Measurements from ENCODE around the gene RNF220. TPM values are rescaled to one million over a fixed set of nuclear protein-coding genes. Genes with fewer than 3 reads are reported as not detected.

RNF220 gene
- total RNA-seq, 2 donors from 2014 or later = 84.8 to 95.2 TPM

- ATAC-seq (no peak), DNase-seq (no peak)
- Mint-ChIP-seq H3K27me3 (peaks cover 39% of the 10 kb centered on the region), H3K4me1 (peaks cover 8% of the 10 kb centered on the region), H3K4me3 (no peak overlapping the region), H3K27ac (no peak overlapping the region), H3K36me3 (ENCODE audit: low read depth) (peaks cover 2% of the 10 kb centered on the region)
- H3K9me3 ChIP-seq (ENCODE audit: control insufficient read depth, low read length, poor library complexity, severe bottlenecking) = no peaks in the 10 kb centered on the region
Measured at GRCh38 chr1:44575396-44575795, 170.3 kb downstream of the RNF220 start.

GRCh38 chr1:44576456-44577150 is 171.5 kb downstream of the RNF220 start:
- no peak for DNase-seq
- H3K27me3 Mint-ChIP-seq = peaks cover 51% of the 10 kb centered on the region
- H3K4me3 Mint-ChIP-seq = no peak overlapping the region
- H3K4me1 Mint-ChIP-seq = peaks cover 8% of the 10 kb centered on the region
- peak overlapping the region; percentile 56 for H3K27ac Mint-ChIP-seq
- no peak for ATAC-seq
- peaks cover 2% of the 10 kb centered on the region for H3K36me3 Mint-ChIP-seq (ENCODE audit: low read depth)
- H3K9me3 ChIP-seq (ENCODE audit: control insufficient read depth, low read length, poor library complexity, severe bottlenecking) = no peaks in the 10 kb centered on the region

- H3K4me3 Mint-ChIP-seq = no peak overlapping the region
- H3K4me1 Mint-ChIP-seq = peaks cover 2% of the 10 kb centered on the region
- DNase-seq (no peak), ATAC-seq (no peak)
- H3K27me3 Mint-ChIP-seq = peaks cover 43% of the 10 kb centered on the region
- H3K27ac Mint-ChIP-seq = no peak overlapping the region
- H3K36me3 Mint-ChIP-seq (ENCODE audit: low read depth) = peaks cover 2% of the 10 kb centered on the region
- H3K9me3 ChIP-seq (ENCODE audit: control insufficient read depth, low read length, poor library complexity, severe bottlenecking) = no peaks in the 10 kb centered on the region
Measured at GRCh38 chr1:44581205-44581604, 176.2 kb downstream of the RNF220 start.

GRCh38 chr1:44584167-44584566 is 179.1 kb downstream of the RNF220 start:
- Mint-ChIP-seq H3K4me1 (no peaks in the 10 kb centered on the region), H3K27ac (no peak overlapping the region), H3K27me3 (peaks cover 28% of the 10 kb centered on the region), H3K36me3 (ENCODE audit: low read depth) (no peaks in the 10 kb centered on the region), H3K4me3 (no peak overlapping the region)
- no peak for ATAC-seq
- no peak for DNase-seq
- no peaks in the 10 kb centered on the region for H3K9me3 ChIP-seq (ENCODE audit: control insufficient read depth, low read length, poor library complexity, severe bottlenecking)

- DNase-seq = no peak
- Mint-ChIP-seq H3K4me3 (no peak overlapping the region), H3K27ac (no peak overlapping the region), H3K27me3 (peaks cover 30% of the 10 kb centered on the region), H3K4me1 (no peaks in the 10 kb centered on the region), H3K36me3 (ENCODE audit: low read depth) (no peaks in the 10 kb centered on the region)
- ATAC-seq = no peak
- H3K9me3 ChIP-seq (ENCODE audit: control insufficient read depth, low read length, poor library complexity, severe bottlenecking) = no peaks in the 10 kb centered on the region
Measured at GRCh38 chr1:44585315-44585920, 180.4 kb downstream of the RNF220 start.

- no peaks in the 10 kb centered on the region for H3K4me1 Mint-ChIP-seq
- H3K36me3 Mint-ChIP-seq (ENCODE audit: low read depth) = no peaks in the 10 kb centered on the region
- no peak overlapping the region for H3K4me3 Mint-ChIP-seq
- no peak for DNase-seq
- peaks cover 15% of the 10 kb centered on the region for H3K27me3 Mint-ChIP-seq
- no peak overlapping the region for H3K27ac Mint-ChIP-seq
- ATAC-seq = no peak
- H3K9me3 ChIP-seq (ENCODE audit: control insufficient read depth, low read length, poor library complexity, severe bottlenecking) = no peaks in the 10 kb centered on the region
Measured at GRCh38 chr1:44587796-44588460, 182.9 kb downstream of the RNF220 start.

- Mint-ChIP-seq H3K27ac (no peak overlapping the region), H3K4me1 (no peaks in the 10 kb centered on the region), H3K27me3 (peaks cover 15% of the 10 kb centered on the region), H3K36me3 (ENCODE audit: low read depth) (no peaks in the 10 kb centered on the region), H3K4me3 (no peak overlapping the region)
- ATAC-seq = no peak
- DNase-seq = no peak
- H3K9me3 ChIP-seq (ENCODE audit: control insufficient read depth, low read length, poor library complexity, severe bottlenecking) = no peaks in the 10 kb centered on the region
Measured at GRCh38 chr1:44588551-44589210, 183.6 kb downstream of the RNF220 start.

- Mint-ChIP-seq H3K27me3 (peaks cover 15% of the 10 kb centered on the region), H3K36me3 (ENCODE audit: low read depth) (no peaks in the 10 kb centered on the region), H3K27ac (no peak overlapping the region), H3K4me3 (no peak overlapping the region), H3K4me1 (peaks cover 2% of the 10 kb centered on the region)
- no peaks in the 10 kb centered on the region for H3K9me3 ChIP-seq (ENCODE audit: control insufficient read depth, low read length, poor library complexity, severe bottlenecking)
- DNase-seq (no peak), ATAC-seq (no peak)
Measured at GRCh38 chr1:44590475-44590874, 185.4 kb downstream of the RNF220 start.

GRCh38 chr1:44591381-44591780 is 186.3 kb downstream of the RNF220 start:
- no peaks in the 10 kb centered on the region for H3K36me3 Mint-ChIP-seq (ENCODE audit: low read depth)
- H3K27ac Mint-ChIP-seq = no peak overlapping the region
- H3K4me3 Mint-ChIP-seq = no peak overlapping the region
- no peaks in the 10 kb centered on the region for H3K9me3 ChIP-seq (ENCODE audit: control insufficient read depth, low read length, poor library complexity, severe bottlenecking)
- peaks cover 2% of the 10 kb centered on the region for H3K4me1 Mint-ChIP-seq
- peaks cover 21% of the 10 kb centered on the region for H3K27me3 Mint-ChIP-seq
- ATAC-seq (no peak), DNase-seq (no peak)

GRCh38 chr1:44592208-44593145 is 187.4 kb downstream of the RNF220 start:
- DNase-seq = no peak
- no peak for ATAC-seq
- H3K4me3 Mint-ChIP-seq = no peak overlapping the region
- no peaks in the 10 kb centered on the region for H3K36me3 Mint-ChIP-seq (ENCODE audit: low read depth)
- H3K9me3 ChIP-seq (ENCODE audit: control insufficient read depth, low read length, poor library complexity, severe bottlenecking) = no peaks in the 10 kb centered on the region
- H3K27me3 Mint-ChIP-seq = peaks cover 29% of the 10 kb centered on the region
- H3K27ac Mint-ChIP-seq = no peak overlapping the region
- peaks cover 2% of the 10 kb centered on the region for H3K4me1 Mint-ChIP-seq

GRCh38 chr1:44594353-44594752 is 189.3 kb downstream of the RNF220 start:
- DNase-seq = no peak
- Mint-ChIP-seq H3K27ac (peak overlapping the region; percentile 39), H3K4me1 (peaks cover 5% of the 10 kb centered on the region), H3K36me3 (ENCODE audit: low read depth) (no peaks in the 10 kb centered on the region), H3K27me3 (peaks cover 27% of the 10 kb centered on the region), H3K4me3 (no peak overlapping the region)
- H3K9me3 ChIP-seq (ENCODE audit: control insufficient read depth, low read length, poor library complexity, severe bottlenecking) = no peaks in the 10 kb centered on the region
- no peak for ATAC-seq

- Mint-ChIP-seq H3K27me3 (peaks cover 22% of the 10 kb centered on the region), H3K36me3 (ENCODE audit: low read depth) (no peaks in the 10 kb centered on the region), H3K4me1 (peaks cover 5% of the 10 kb centered on the region), H3K27ac (peak overlapping the region; percentile 39), H3K4me3 (no peak overlapping the region)
- peak; percentile 58 to 77 (median 64) for DNase-seq
- no peaks in the 10 kb centered on the region for H3K9me3 ChIP-seq (ENCODE audit: control insufficient read depth, low read length, poor library complexity, severe bottlenecking)
- peak; percentile 90 for ATAC-seq
Measured at GRCh38 chr1:44594871-44595735, 190.0 kb downstream of the RNF220 start.

All from T-helper 17 cell (primary cell).